ENCODE results near the gene REV1. TPM values are rescaled to one million over a fixed set of nuclear protein-coding genes. Genes with fewer than 3 reads are reported as not detected.

Gene REV1
- total RNA-seq, 1 donor from 2014 or later: 41.3 TPM

DNA sequence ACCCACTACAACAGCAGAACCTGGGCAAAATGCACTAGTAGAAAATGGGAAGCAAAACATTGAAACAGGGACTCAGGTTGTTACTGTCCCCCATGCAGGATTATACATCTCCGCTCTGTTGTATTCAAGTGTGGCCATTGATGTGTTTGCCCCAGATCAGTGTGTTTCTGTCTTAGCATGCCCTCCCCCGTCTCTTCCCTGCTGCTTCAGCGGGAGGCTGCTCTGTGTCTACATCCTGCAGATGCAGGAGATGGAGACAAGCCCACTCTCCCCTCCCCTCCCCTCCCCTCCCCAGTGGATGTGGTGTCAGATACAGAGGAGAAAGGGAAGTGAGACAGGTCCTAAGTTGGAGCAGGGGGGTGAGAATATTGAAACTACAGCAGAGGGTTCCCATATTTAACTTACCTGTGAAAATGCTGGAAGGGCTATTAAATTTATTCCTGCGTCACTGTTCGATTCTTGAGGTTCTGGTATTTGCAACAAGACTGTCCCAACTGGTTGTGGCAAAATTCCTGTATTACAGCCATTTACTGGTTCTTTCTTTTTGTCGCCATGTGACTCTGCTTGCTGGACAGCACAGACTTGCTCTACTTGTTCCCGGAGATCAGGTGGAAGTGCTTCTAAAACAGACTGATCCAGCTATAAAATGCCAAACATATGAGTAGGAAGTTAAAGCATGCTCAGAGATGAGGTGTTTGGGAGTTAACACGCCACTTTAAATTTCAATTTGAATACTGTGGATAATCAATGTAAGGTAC lies 85.6 kb downstream of the REV1 start:
- H3K36me3 Mint-ChIP-seq (ENCODE audit: low read depth): peaks cover 60% of the 10 kb centered on the region
- H3K27ac Mint-ChIP-seq: no peak overlapping the region
- intact Hi-C loops (cut with micrococcal nuclease): no loop called here

DNA sequence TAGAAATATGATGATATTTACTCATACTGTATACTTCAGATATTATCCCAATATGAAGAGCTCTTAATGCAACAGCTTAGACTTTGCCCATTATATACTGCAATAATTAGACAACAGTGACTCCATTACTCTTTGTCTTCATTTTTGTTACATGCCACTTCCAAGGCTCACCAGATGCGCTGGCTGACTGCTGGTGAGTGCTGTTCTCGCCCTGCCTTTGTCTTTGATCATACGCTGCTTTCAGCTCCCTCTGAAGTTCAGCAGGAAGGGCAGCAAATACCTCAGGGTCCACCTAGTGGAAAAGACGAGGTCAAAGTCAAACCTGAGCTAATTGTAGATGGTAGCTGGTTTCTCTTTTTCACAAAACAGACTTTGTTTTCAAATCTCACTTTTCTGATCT lies 86.3 kb downstream of the REV1 start:
- no peak for DNase-seq (ENCODE audit: low spot score)
- Mint-ChIP-seq H3K4me1 (ENCODE audit: low read depth) (peaks cover 11% of the 10 kb centered on the region), H3K4me3 (ENCODE audit: low read depth) (no peak overlapping the region), H3K27me3 (ENCODE audit: low read depth) (no peaks in the 10 kb centered on the region), H3K9me3 (no peaks in the 10 kb centered on the region), H3K27ac (peak overlapping the region; percentile 53), H3K36me3 (ENCODE audit: low read depth) (peaks cover 67% of the 10 kb centered on the region)
- intact Hi-C loops (cut with micrococcal nuclease): no loop called here

More for the DNA sequence above, 85.6 kb downstream of the REV1 start:
- no peaks in the 10 kb centered on the region for H3K9me3 Mint-ChIP-seq
- no peaks in the 10 kb centered on the region for H3K27me3 Mint-ChIP-seq (ENCODE audit: low read depth)
- no peak for DNase-seq (ENCODE audit: low spot score)
- peaks cover 11% of the 10 kb centered on the region for H3K4me1 Mint-ChIP-seq (ENCODE audit: low read depth)
- H3K4me3 Mint-ChIP-seq (ENCODE audit: low read depth): no peak overlapping the region

DNA sequence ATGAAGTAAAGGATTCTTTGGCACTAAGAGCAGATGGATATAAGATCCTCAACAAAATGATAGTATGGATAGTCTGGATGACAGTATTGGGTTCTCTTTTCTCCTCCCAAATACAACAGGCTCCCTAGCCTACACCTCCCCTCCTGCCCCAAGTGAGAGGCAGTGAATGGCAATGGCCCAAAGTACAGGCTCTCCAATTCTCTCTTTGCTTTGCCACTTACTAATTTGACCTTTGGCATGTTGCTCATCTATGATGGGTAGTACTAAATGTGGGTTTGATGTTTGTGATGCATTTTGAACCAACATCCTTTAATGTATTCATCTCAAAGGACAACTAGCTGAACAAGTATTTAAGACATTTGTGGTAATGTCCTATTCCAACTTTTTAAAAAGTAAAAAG lies 86.7 kb downstream of the REV1 start:
- Mint-ChIP-seq H3K4me3 (ENCODE audit: low read depth) (no peak overlapping the region), H3K9me3 (no peaks in the 10 kb centered on the region), H3K27me3 (ENCODE audit: low read depth) (no peaks in the 10 kb centered on the region), H3K36me3 (ENCODE audit: low read depth) (peaks cover 71% of the 10 kb centered on the region), H3K4me1 (ENCODE audit: low read depth) (peaks cover 11% of the 10 kb centered on the region), H3K27ac (peak overlapping the region; percentile 53)
- intact Hi-C loops (cut with micrococcal nuclease): no loop called here
- DNase-seq (ENCODE audit: low spot score): no peak

DNA sequence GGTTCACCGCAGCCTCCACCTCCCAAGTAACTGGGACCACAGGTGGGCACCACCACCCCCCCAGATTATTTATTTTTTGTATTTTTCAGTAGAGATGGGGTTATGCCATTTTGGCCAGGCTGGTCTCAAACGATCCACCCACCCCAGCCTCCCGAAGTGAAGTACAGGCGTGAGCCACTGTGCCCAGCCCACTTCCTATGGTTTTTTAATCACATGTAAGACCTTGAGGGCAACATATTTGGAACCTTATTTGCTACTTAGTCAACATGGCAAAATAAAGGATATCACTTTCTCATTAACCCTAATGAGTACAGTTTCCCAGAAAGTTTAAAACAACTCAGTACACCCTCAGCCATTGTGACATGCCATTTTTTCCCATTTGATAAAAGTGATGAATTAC lies 88.0 kb downstream of the REV1 start:
- no peaks in the 10 kb centered on the region for H3K27me3 Mint-ChIP-seq (ENCODE audit: low read depth)
- intact Hi-C loops (cut with micrococcal nuclease): no loop called here
- H3K36me3 Mint-ChIP-seq (ENCODE audit: low read depth): peaks cover 76% of the 10 kb centered on the region
- no peaks in the 10 kb centered on the region for H3K9me3 Mint-ChIP-seq
- no peak overlapping the region for H3K27ac Mint-ChIP-seq
- no peak overlapping the region for H3K4me3 Mint-ChIP-seq (ENCODE audit: low read depth)
- DNase-seq (ENCODE audit: low spot score): no peak
- H3K4me1 Mint-ChIP-seq (ENCODE audit: low read depth): peaks cover 8% of the 10 kb centered on the region

DNA sequence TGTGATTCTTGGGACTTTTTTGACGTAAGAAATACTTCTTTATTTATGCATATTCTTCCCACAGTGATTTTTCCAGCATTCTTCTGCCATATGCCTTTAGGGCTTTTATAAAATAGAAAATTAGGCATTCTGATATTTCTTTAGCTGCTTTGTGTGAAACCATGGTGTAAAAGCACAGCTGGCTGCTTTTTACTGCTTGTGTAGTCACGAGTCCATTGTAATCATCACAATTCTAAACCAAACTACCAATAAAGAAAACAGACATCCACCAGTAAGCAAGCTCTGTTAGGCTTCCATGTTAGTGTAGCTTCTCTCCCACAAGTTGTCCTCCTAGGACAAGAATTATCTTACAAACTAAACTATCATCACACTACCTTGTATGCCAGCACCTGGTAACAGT lies 90.0 kb downstream of the REV1 start:
- Mint-ChIP-seq H3K36me3 (ENCODE audit: low read depth) (peaks cover 82% of the 10 kb centered on the region), H3K9me3 (no peaks in the 10 kb centered on the region), H3K27me3 (ENCODE audit: low read depth) (no peaks in the 10 kb centered on the region), H3K4me1 (ENCODE audit: low read depth) (peaks cover 8% of the 10 kb centered on the region), H3K4me3 (ENCODE audit: low read depth) (no peak overlapping the region), H3K27ac (no peak overlapping the region)
- intact Hi-C loops (cut with micrococcal nuclease): no loop called here
- DNase-seq (ENCODE audit: low spot score): no peak

DNA sequence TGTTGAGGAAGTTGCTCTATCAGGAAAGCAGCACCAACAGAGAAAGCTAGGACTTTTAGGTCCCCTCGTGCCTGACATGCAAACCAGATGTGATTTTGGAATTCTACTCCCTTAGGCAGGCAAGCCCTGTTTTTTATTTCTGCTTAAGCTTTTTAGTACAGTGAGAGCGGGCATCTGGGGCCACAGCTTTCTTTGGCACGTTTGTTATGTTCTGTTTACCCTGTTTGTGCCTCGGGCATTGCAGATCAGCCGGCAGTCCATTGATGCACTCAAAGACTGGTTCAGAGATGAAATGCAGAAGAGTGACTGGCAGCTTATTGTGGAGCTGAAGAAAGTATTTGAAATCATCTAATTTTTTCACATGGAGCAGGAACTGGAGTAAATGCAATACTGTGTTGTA lies 90.8 kb downstream of the REV1 start:
- H3K4me1 Mint-ChIP-seq (ENCODE audit: low read depth): peaks cover 8% of the 10 kb centered on the region
- no peak overlapping the region for H3K4me3 Mint-ChIP-seq (ENCODE audit: low read depth)
- no peak for DNase-seq (ENCODE audit: low spot score)
- intact Hi-C loops (cut with micrococcal nuclease): no loop called here
- H3K36me3 Mint-ChIP-seq (ENCODE audit: low read depth): peaks cover 82% of the 10 kb centered on the region
- no peaks in the 10 kb centered on the region for H3K27me3 Mint-ChIP-seq (ENCODE audit: low read depth)
- no peaks in the 10 kb centered on the region for H3K9me3 Mint-ChIP-seq
- no peak overlapping the region for H3K27ac Mint-ChIP-seq

DNA sequence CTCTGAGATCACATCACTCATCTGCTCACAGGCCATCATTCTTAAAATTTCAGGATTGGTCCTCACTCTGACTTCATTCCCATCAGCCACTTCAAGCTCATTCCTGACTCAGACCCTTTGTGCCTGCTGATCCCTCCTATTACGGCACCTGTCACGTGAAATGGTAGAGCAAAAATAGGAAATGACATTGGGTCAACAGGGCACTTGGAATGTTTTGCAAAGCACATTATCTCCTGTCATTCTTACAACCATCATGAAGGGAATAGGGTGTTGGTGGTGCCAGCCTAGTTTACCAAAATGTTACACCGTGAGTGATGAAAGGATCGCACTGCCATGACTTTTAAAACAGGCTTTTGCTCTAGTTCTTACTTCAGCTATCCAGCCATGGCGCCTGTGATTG lies 91.5 kb downstream of the REV1 start:
- intact Hi-C loops (cut with micrococcal nuclease): no loop called here
- Mint-ChIP-seq H3K27ac (no peak overlapping the region), H3K4me1 (ENCODE audit: low read depth) (peaks cover 5% of the 10 kb centered on the region), H3K9me3 (no peaks in the 10 kb centered on the region), H3K36me3 (ENCODE audit: low read depth) (peaks cover 82% of the 10 kb centered on the region), H3K4me3 (ENCODE audit: low read depth) (no peak overlapping the region), H3K27me3 (ENCODE audit: low read depth) (no peaks in the 10 kb centered on the region)
- DNase-seq (ENCODE audit: low spot score): no peak

DNA sequence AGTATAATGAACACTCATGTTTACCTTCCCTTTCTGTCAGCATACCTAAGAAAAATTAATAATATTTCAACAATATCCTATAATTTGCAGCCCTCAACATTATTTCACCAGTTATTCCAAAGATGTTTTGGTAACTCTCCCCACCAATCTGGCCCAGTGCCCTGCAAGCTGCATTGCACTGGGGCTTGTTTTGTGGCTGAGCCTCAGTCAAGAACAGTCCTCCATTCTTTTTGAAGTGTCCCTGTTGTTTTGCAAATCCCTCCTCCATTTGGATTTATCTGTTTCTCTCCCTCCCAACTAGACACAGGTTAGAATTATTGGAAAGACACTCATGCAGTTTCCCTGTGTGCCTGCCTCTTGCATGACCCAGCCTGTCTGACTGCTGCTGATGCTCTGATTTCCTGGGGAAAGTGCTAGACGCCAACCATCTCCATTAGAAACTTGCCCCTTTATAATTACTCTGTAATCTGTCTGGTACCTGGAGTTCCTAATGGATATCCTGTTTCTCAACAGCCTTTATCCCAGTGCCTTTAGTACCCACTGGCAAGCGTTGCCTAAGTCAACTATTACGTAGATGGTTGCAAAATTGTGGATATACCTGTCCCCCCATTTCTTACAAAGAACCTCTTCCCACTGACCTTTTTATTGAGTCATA lies 92.4 kb downstream of the REV1 start:
- H3K9me3 Mint-ChIP-seq: no peaks in the 10 kb centered on the region
- H3K36me3 Mint-ChIP-seq (ENCODE audit: low read depth): peaks cover 79% of the 10 kb centered on the region
- H3K27me3 Mint-ChIP-seq (ENCODE audit: low read depth): no peaks in the 10 kb centered on the region
- H3K4me1 Mint-ChIP-seq (ENCODE audit: low read depth): no peaks in the 10 kb centered on the region
- no peak for DNase-seq (ENCODE audit: low spot score)
- no peak overlapping the region for H3K27ac Mint-ChIP-seq
- no peak overlapping the region for H3K4me3 Mint-ChIP-seq (ENCODE audit: low read depth)
- intact Hi-C loops (cut with micrococcal nuclease): no loop called here

DNA sequence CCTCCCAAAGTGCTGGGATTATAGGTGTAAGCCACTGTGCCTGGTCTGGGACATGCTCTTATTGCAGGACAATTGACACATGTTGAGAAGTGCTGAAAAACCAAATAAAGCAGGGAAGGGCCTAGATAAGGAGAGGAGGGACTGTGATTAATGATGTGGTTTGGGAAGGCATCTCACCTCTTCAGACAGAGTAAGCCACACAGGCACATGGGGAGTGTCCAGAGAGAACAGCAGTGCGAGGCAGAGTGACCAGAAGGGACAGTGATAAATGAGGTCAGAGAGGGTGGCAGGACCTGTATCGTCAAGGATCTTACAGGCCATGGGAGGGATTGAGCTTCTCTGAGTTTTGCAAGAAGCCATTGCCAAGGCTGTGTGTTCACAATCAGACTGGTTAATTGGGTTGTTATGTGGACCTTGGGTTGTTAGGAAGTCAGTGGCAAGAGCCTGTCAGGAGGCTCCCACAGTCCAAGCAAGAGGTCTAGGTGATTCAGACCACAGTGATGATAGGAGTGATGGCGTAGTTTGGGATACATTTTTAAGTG lies 94.2 kb downstream of the REV1 start:
- no peak for DNase-seq (ENCODE audit: low spot score)
- Mint-ChIP-seq H3K4me3 (ENCODE audit: low read depth) (no peak overlapping the region), H3K4me1 (ENCODE audit: low read depth) (peaks cover 4% of the 10 kb centered on the region), H3K36me3 (ENCODE audit: low read depth) (peaks cover 85% of the 10 kb centered on the region), H3K9me3 (no peaks in the 10 kb centered on the region), H3K27ac (no peak overlapping the region), H3K27me3 (ENCODE audit: low read depth) (no peaks in the 10 kb centered on the region)
- intact Hi-C loops (cut with micrococcal nuclease): no loop called here

DNA sequence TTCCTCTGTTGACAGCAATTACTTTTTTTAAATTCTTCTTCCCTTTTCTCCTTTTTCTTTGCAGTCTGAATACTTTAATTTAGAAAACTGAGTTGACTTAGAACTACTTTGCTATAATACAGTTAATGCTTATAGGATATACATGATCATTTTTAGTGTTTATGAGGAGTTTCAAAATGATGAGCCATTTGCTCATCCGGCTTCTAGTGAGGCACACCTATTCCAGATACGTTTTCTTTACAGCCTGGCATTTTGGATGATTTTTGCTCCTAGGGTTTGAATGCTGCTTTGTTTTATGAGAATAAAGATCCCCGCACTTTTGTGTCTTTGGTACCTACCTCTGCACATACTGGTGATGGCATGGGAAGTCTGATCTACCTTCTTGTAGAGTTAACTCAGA lies 99.9 kb downstream of the REV1 start:
- intact Hi-C loops (cut with micrococcal nuclease): no loop called here
- peaks cover 56% of the 10 kb centered on the region for H3K36me3 Mint-ChIP-seq (ENCODE audit: low read depth)

DNA sequence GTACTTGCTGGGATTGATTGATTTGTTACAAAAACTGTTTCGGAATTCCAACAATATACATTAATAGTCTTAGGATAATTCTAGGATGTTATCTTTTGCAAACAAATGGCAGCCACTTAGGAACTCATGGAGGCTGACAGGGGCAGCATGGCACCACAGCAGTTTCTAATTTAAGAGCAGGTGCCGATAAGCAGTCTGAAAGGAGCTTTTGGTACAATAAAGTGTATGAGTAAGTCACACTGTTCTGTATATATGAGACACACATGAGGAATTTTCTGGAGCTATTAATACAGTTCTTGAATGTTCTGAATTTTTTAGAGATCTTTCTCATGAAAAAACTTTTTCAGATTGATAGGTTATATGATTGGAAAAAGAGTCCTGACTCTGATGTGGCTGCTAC lies 100.4 kb downstream of the REV1 start:
- no peaks in the 10 kb centered on the region for H3K27me3 Mint-ChIP-seq (ENCODE audit: low read depth)
- H3K4me1 Mint-ChIP-seq (ENCODE audit: low read depth): peaks cover 14% of the 10 kb centered on the region
- DNase-seq (ENCODE audit: low spot score): no peak
- H3K4me3 Mint-ChIP-seq (ENCODE audit: low read depth): no peak overlapping the region
- H3K9me3 Mint-ChIP-seq: no peaks in the 10 kb centered on the region
- H3K36me3 Mint-ChIP-seq (ENCODE audit: low read depth): peaks cover 55% of the 10 kb centered on the region
- no peak overlapping the region for H3K27ac Mint-ChIP-seq
- intact Hi-C loops (cut with micrococcal nuclease): no loop called here

More for the DNA sequence above, 99.9 kb downstream of the REV1 start:
- no peaks in the 10 kb centered on the region for H3K27me3 Mint-ChIP-seq (ENCODE audit: low read depth)
- DNase-seq (ENCODE audit: low spot score): no peak
- no peak overlapping the region for H3K27ac Mint-ChIP-seq
- peaks cover 14% of the 10 kb centered on the region for H3K4me1 Mint-ChIP-seq (ENCODE audit: low read depth)
- H3K4me3 Mint-ChIP-seq (ENCODE audit: low read depth): no peak overlapping the region
- no peaks in the 10 kb centered on the region for H3K9me3 Mint-ChIP-seq

DNA sequence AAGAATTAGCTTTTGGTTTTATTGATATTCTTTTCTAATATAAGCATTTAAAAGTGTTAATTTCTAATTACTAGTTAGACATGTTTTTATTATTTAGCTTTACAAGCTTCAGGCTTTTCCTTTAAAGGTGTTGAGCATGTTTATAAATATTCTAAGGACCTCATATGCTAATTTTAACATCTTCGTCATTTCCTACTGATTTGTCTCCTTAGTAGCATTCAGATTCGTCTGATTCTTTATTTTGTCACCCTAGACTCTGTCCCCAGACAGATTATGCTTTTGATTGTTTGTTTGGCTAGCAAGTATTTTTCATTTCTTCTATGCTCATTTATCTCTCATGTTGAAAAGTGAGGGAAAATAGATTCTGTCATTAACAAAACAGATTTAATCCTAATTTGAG lies 100.9 kb downstream of the REV1 start:
- Mint-ChIP-seq H3K27me3 (ENCODE audit: low read depth) (no peaks in the 10 kb centered on the region), H3K9me3 (no peaks in the 10 kb centered on the region), H3K4me3 (ENCODE audit: low read depth) (no peak overlapping the region), H3K36me3 (ENCODE audit: low read depth) (peaks cover 53% of the 10 kb centered on the region), H3K4me1 (ENCODE audit: low read depth) (peaks cover 14% of the 10 kb centered on the region), H3K27ac (no peak overlapping the region)
- intact Hi-C loops (cut with micrococcal nuclease): no loop called here
- DNase-seq (ENCODE audit: low spot score): no peak

DNA sequence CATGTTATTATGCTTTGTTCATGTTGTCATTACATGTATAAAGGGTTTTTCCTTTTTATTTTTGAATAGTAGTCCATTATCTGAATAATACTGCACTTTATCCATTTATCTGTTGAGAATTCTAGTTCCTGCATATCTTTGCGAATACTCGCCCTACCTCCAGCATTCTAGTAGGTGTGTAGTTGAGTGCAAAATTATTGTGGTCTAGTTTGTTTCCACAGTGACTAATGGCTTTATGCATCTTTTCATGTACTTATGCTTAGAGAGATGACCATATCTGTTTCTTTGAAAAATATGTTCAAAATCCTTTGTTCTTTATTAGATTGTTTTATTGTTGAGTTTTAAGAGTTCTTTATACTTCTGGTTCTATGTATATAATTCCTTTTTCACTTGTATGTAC lies 103.8 kb downstream of the REV1 start:
- H3K27ac Mint-ChIP-seq: peak overlapping the region; percentile 28
- H3K36me3 Mint-ChIP-seq (ENCODE audit: low read depth): peaks cover 58% of the 10 kb centered on the region
- H3K4me3 Mint-ChIP-seq (ENCODE audit: low read depth): no peak overlapping the region
- intact Hi-C loops (cut with micrococcal nuclease): no loop called here
- no peak for DNase-seq (ENCODE audit: low spot score)
- H3K4me1 Mint-ChIP-seq (ENCODE audit: low read depth): peaks cover 13% of the 10 kb centered on the region
- no peaks in the 10 kb centered on the region for H3K27me3 Mint-ChIP-seq (ENCODE audit: low read depth)
- no peaks in the 10 kb centered on the region for H3K9me3 Mint-ChIP-seq
